Fibroblast of mammary gland (primary cell): ENCODE data around the gene PCDH19.

Experiments used
- DNase-seq: peaks from one replicate; pipeline ENCODE4 v3.0.0-alpha.2; 2010; ENCODE audit warnings: low read depth
- H3K4me3 ChIP-seq: 2 replicates; pipeline ENCODE4 v1.5.1; 2011; ENCODE audit warnings: low read depth, mild to moderate bottlenecking, low read length, moderate library complexity; ENCODE audit not compliant: control insufficient read depth
- CTCF ChIP-seq: conservative IDR thresholded peaks from 2 replicates; pipeline ENCODE4 v1.5.1; 2011; ENCODE audit warnings: low read depth, low read length, inconsistent platforms; ENCODE audit not compliant: control insufficient read depth, insufficient read depth

Gene PCDH19

GRCh38 chrX:100435726-100436125 is 25.7 kb upstream of the PCDH19 start:
- no peak for DNase-seq
- no peak overlapping the region for H3K4me3 ChIP-seq
- no peak for TF ChIP-seq CTCF

GRCh38 chrX:100424012-100424411 is 13.9 kb upstream of the PCDH19 start:
- no peak overlapping the region for H3K4me3 ChIP-seq
- peak; percentile 5 for DNase-seq
- TF ChIP-seq CTCF = peak; percentile 14

GRCh38 chrX:100418556-100418955 is 8.5 kb upstream of the PCDH19 start:
- H3K4me3 ChIP-seq = no peak overlapping the region
- TF ChIP-seq CTCF = no peak
- DNase-seq = no peak

GRCh38 chrX:100417681-100418080 is 7.6 kb upstream of the PCDH19 start:
- no peak overlapping the region for H3K4me3 ChIP-seq
- peak; percentile 45 for DNase-seq
- no peak for TF ChIP-seq CTCF

GRCh38 chrX:100413229-100413628 is 3.2 kb upstream of the PCDH19 start:
- H3K4me3 ChIP-seq = no peak overlapping the region
- DNase-seq = peak; percentile 61
- peak; percentile 48 for TF ChIP-seq CTCF

- TF ChIP-seq CTCF = no peak
- no peak overlapping the region for H3K4me3 ChIP-seq
- DNase-seq = no peak
Observed at GRCh38 chrX:100411802-100412715, 2.0 kb upstream of the PCDH19 start.
